Measurements from ENCODE around the gene PNPLA2. TPM values are rescaled to one million over a fixed set of nuclear protein-coding genes. Genes with fewer than 3 reads are reported as not detected.
A peak's percentile ranks its signal among the peaks of the same experiment; 100 is the strongest.

Gene PNPLA2
- total and polyA plus RNA-seq, 9 donors, result 9.0 to 46.1 (median 28.0) TPM

- Histone ChIP-seq H3K4me1 (ENCODE audit: control insufficient read depth, insufficient read depth, low read length) (peaks cover 58% of the 10 kb centered on the region), H3K9me3 (replicated peaks; ENCODE audit: control insufficient read depth, low read depth, low read length) (no peaks in the 10 kb centered on the region), H3K27ac (ENCODE audit: low read length) (no peak overlapping the region), H3K27me3 (ENCODE audit: control insufficient read depth, insufficient read depth, low read length) (no peaks in the 10 kb centered on the region), H3K36me3 (ENCODE audit: control insufficient read depth, insufficient read depth, low read length) (peaks cover 32% of the 10 kb centered on the region), H3K4me3 (ENCODE audit: low read length) (no peak overlapping the region)
- no peak for DNase-seq
- 90% methylated on average over 29 of the region's 32 CpGs for WGBS (ENCODE audit: insufficient coverage)
These were observed 18.9 kb upstream of the PNPLA2 start for GRCh38 chr11:799641-800316.

- no peak for DNase-seq
- Histone ChIP-seq H3K27me3 (ENCODE audit: control insufficient read depth, insufficient read depth, low read length) (no peaks in the 10 kb centered on the region), H3K9me3 (replicated peaks; ENCODE audit: control insufficient read depth, low read depth, low read length) (no peaks in the 10 kb centered on the region), H3K4me3 (ENCODE audit: low read length) (no peak overlapping the region), H3K27ac (ENCODE audit: low read length) (no peak overlapping the region), H3K4me1 (ENCODE audit: control insufficient read depth, insufficient read depth, low read length) (peaks cover 54% of the 10 kb centered on the region), H3K36me3 (ENCODE audit: control insufficient read depth, insufficient read depth, low read length) (peaks cover 32% of the 10 kb centered on the region)
- 88% methylated on average over 29 of the region's 30 CpGs for WGBS (ENCODE audit: insufficient coverage)
These were observed 18.2 kb upstream of the PNPLA2 start for GRCh38 chr11:800473-800872.

- H3K4me1 ChIP-seq (ENCODE audit: control insufficient read depth, insufficient read depth, low read length), result peaks cover 53% of the 10 kb centered on the region
- H3K4me3 ChIP-seq (ENCODE audit: low read length), result no peak overlapping the region
- no peaks in the 10 kb centered on the region for H3K9me3 ChIP-seq (replicated peaks; ENCODE audit: control insufficient read depth, low read depth, low read length)
- H3K27ac ChIP-seq (ENCODE audit: low read length), result no peak overlapping the region
- peaks cover 32% of the 10 kb centered on the region for H3K36me3 ChIP-seq (ENCODE audit: control insufficient read depth, insufficient read depth, low read length)
- WGBS (ENCODE audit: insufficient coverage), result 84% methylated on average over 16 of the region's 20 CpGs
- no peaks in the 10 kb centered on the region for H3K27me3 ChIP-seq (ENCODE audit: control insufficient read depth, insufficient read depth, low read length)
- no peak for DNase-seq
These were observed 17.5 kb upstream of the PNPLA2 start for GRCh38 chr11:801097-801780.

GRCh38 chr11:802018-802617 lies 16.6 kb upstream of the PNPLA2 start:
- Histone ChIP-seq H3K27me3 (ENCODE audit: control insufficient read depth, insufficient read depth, low read length) (no peaks in the 10 kb centered on the region), H3K9me3 (replicated peaks; ENCODE audit: control insufficient read depth, low read depth, low read length) (no peaks in the 10 kb centered on the region), H3K4me3 (ENCODE audit: low read length) (no peak overlapping the region), H3K4me1 (ENCODE audit: control insufficient read depth, insufficient read depth, low read length) (peaks cover 44% of the 10 kb centered on the region), H3K36me3 (ENCODE audit: control insufficient read depth, insufficient read depth, low read length) (peaks cover 32% of the 10 kb centered on the region), H3K27ac (ENCODE audit: low read length) (no peak overlapping the region)
- 93% methylated on average over 19 of the region's 21 CpGs for WGBS (ENCODE audit: insufficient coverage)
- DNase-seq, result no peak

GRCh38 chr11:802693-803466 lies 15.8 kb upstream of the PNPLA2 start:
- no peaks in the 10 kb centered on the region for H3K9me3 ChIP-seq (replicated peaks; ENCODE audit: control insufficient read depth, low read depth, low read length)
- no peak overlapping the region for H3K27ac ChIP-seq (ENCODE audit: low read length)
- H3K36me3 ChIP-seq (ENCODE audit: control insufficient read depth, insufficient read depth, low read length), result peaks cover 32% of the 10 kb centered on the region
- no peaks in the 10 kb centered on the region for H3K27me3 ChIP-seq (ENCODE audit: control insufficient read depth, insufficient read depth, low read length)
- DNase-seq, result no peak
- H3K4me1 ChIP-seq (ENCODE audit: control insufficient read depth, insufficient read depth, low read length), result peaks cover 37% of the 10 kb centered on the region
- H3K4me3 ChIP-seq (ENCODE audit: low read length), result no peak overlapping the region
- 84% methylated on average over 27 of the region's 28 CpGs for WGBS (ENCODE audit: insufficient coverage)

GRCh38 chr11:803467-803742 lies 15.3 kb upstream of the PNPLA2 start:
- Histone ChIP-seq H3K36me3 (ENCODE audit: control insufficient read depth, insufficient read depth, low read length) (peaks cover 32% of the 10 kb centered on the region), H3K27me3 (ENCODE audit: control insufficient read depth, insufficient read depth, low read length) (no peaks in the 10 kb centered on the region), H3K4me3 (ENCODE audit: low read length) (no peak overlapping the region), H3K4me1 (ENCODE audit: control insufficient read depth, insufficient read depth, low read length) (peaks cover 38% of the 10 kb centered on the region), H3K9me3 (replicated peaks; ENCODE audit: control insufficient read depth, low read depth, low read length) (no peaks in the 10 kb centered on the region), H3K27ac (ENCODE audit: low read length) (no peak overlapping the region)
- WGBS (ENCODE audit: insufficient coverage), result 100% methylated on average over 3 of the region's 8 CpGs
- no peak for DNase-seq

- Histone ChIP-seq H3K27me3 (ENCODE audit: control insufficient read depth, insufficient read depth, low read length) (no peaks in the 10 kb centered on the region), H3K4me1 (ENCODE audit: control insufficient read depth, insufficient read depth, low read length) (peaks cover 41% of the 10 kb centered on the region), H3K27ac (ENCODE audit: low read length) (no peak overlapping the region), H3K36me3 (ENCODE audit: control insufficient read depth, insufficient read depth, low read length) (peaks cover 32% of the 10 kb centered on the region), H3K9me3 (replicated peaks; ENCODE audit: control insufficient read depth, low read depth, low read length) (no peaks in the 10 kb centered on the region), H3K4me3 (ENCODE audit: low read length) (peak overlapping the region; percentile 56)
- 40% methylated on average over 24 of the region's 26 CpGs for WGBS (ENCODE audit: insufficient coverage)
- DNase-seq, result no peak
These were observed 14.7 kb upstream of the PNPLA2 start for GRCh38 chr11:803770-804598.

- WGBS (ENCODE audit: insufficient coverage), result 4% methylated on average over 15 of the region's 18 CpGs
- peaks cover 43% of the 10 kb centered on the region for H3K4me1 ChIP-seq (ENCODE audit: control insufficient read depth, insufficient read depth, low read length)
These were observed 14.1 kb upstream of the PNPLA2 start for GRCh38 chr11:804599-804964.

GRCh38 chr11:808427-809286 lies 10.1 kb upstream of the PNPLA2 start:
- 20% methylated on average over 25 of the region's 36 CpGs for WGBS (ENCODE audit: insufficient coverage)
- Histone ChIP-seq H3K36me3 (ENCODE audit: control insufficient read depth, insufficient read depth, low read length) (peaks cover 25% of the 10 kb centered on the region), H3K27ac (ENCODE audit: low read length) (peak overlapping the region; percentile 98), H3K4me1 (ENCODE audit: control insufficient read depth, insufficient read depth, low read length) (peaks cover 53% of the 10 kb centered on the region), H3K4me3 (ENCODE audit: low read length) (peak overlapping the region; percentile 97), H3K9me3 (replicated peaks; ENCODE audit: control insufficient read depth, low read depth, low read length) (no peaks in the 10 kb centered on the region), H3K27me3 (ENCODE audit: control insufficient read depth, insufficient read depth, low read length) (no peaks in the 10 kb centered on the region)
- DNase-seq, result no peak

More at GRCh38 chr11:804599-804964, 14.1 kb upstream of the PNPLA2 start:
- Histone ChIP-seq H3K27me3 (ENCODE audit: control insufficient read depth, insufficient read depth, low read length) (no peaks in the 10 kb centered on the region), H3K9me3 (replicated peaks; ENCODE audit: control insufficient read depth, low read depth, low read length) (no peaks in the 10 kb centered on the region), H3K27ac (ENCODE audit: low read length) (no peak overlapping the region), H3K36me3 (ENCODE audit: control insufficient read depth, insufficient read depth, low read length) (peaks cover 29% of the 10 kb centered on the region), H3K4me3 (ENCODE audit: low read length) (peak overlapping the region; percentile 56)
- DNase-seq, result no peak

Measured in muscle of leg (tissue), 11 donors.